SIG-M5 (cell line): ENCODE data around the gene RERE.

Source experiments
- DNase-seq: peaks from one replicate; lab custom pipeline; 2025; lab: John Stamatoyannopoulos, UW

The RERE gene

GRCh38 chr1:8571200-8571984 is 246.0 kb downstream of the RERE start:
- DNase-seq = no peak

GRCh38 chr1:8570465-8570864 is 247.0 kb downstream of the RERE start:
- DNase-seq = no peak

GRCh38 chr1:8569242-8569641 is 248.2 kb downstream of the RERE start:
- DNase-seq = no peak

- DNase-seq = no peak
Observed at GRCh38 chr1:8568837-8569236, 248.6 kb downstream of the RERE start.

- no peak for DNase-seq
Observed at GRCh38 chr1:8567146-8567545, 250.3 kb downstream of the RERE start.

- no peak for DNase-seq
Observed at GRCh38 chr1:8565802-8566201, 251.6 kb downstream of the RERE start.

GRCh38 chr1:8563944-8564537 is 253.4 kb downstream of the RERE start:
- DNase-seq = no peak

GRCh38 chr1:8562881-8563865 is 254.3 kb downstream of the RERE start:
- DNase-seq = no peak

GRCh38 chr1:8562222-8562621 is 255.2 kb downstream of the RERE start:
- no peak for DNase-seq

GRCh38 chr1:8560611-8561544 is 256.6 kb downstream of the RERE start:
- peak; percentile 14 for DNase-seq

GRCh38 chr1:8560035-8560434 is 257.4 kb downstream of the RERE start:
- DNase-seq = no peak

- no peak for DNase-seq
Observed at GRCh38 chr1:8555582-8555981, 261.9 kb downstream of the RERE start.

GRCh38 chr1:8554956-8555534 is 262.4 kb downstream of the RERE start:
- no peak for DNase-seq

GRCh38 chr1:8552820-8553397 is 264.5 kb downstream of the RERE start:
- DNase-seq = no peak

- DNase-seq = no peak
Observed at GRCh38 chr1:8551613-8552489, 265.6 kb downstream of the RERE start.

GRCh38 chr1:8551057-8551456 is 266.4 kb downstream of the RERE start:
- no peak for DNase-seq

- no peak for DNase-seq
Observed at GRCh38 chr1:8547791-8548190, 269.6 kb downstream of the RERE start.

GRCh38 chr1:8545078-8545477 is 272.4 kb downstream of the RERE start:
- no peak for DNase-seq

GRCh38 chr1:8544644-8545043 is 272.8 kb downstream of the RERE start:
- DNase-seq = no peak

- no peak for DNase-seq
Observed at GRCh38 chr1:8543965-8544364, 273.5 kb downstream of the RERE start.
